C4-2B (cell line): Measurements from ENCODE around the gene ZNF107.
A peak's percentile ranks its signal among the peaks of the same experiment; 100 is the strongest.

Source experiments
- H3K27ac ChIP-seq: fragments of 450-650 bp; 2 replicates; pipeline ENCODE4 v1.5.1; 2017
- ZFX ChIP-seq: fragments of 450-650 bp; IDR thresholded peaks from 2 replicates; pipeline ENCODE4 v1.6.1; 2017
- TF ChIP-seq, protein P1 (sequence below): fragments of 450-650 bp; conservative IDR thresholded peaks from 2 replicates; pipeline ENCODE4 v1.5.1; 2017; ENCODE audit warnings: mild to moderate bottlenecking

The ZNF107 gene

DNA sequence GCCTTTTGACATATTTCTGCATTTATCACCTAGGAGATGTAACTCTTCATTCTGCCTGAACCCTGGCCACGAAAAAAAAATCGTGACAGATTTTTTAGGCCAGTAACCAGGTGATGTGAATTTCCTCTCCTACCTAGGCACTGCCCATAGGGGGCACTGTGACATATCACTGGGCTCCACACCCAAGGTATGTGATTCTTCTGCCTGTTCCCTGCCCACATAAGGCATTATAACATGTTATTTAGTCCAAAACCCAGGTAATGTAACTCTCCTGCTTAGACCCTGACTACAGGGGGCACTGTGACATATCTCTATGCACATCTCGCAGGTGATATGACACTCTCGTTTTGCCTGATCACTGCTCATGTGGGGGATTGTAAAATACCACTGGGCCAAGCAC is 29.5 kb upstream of the ZNF107 start:
- TF ChIP-seq, protein P1, sequence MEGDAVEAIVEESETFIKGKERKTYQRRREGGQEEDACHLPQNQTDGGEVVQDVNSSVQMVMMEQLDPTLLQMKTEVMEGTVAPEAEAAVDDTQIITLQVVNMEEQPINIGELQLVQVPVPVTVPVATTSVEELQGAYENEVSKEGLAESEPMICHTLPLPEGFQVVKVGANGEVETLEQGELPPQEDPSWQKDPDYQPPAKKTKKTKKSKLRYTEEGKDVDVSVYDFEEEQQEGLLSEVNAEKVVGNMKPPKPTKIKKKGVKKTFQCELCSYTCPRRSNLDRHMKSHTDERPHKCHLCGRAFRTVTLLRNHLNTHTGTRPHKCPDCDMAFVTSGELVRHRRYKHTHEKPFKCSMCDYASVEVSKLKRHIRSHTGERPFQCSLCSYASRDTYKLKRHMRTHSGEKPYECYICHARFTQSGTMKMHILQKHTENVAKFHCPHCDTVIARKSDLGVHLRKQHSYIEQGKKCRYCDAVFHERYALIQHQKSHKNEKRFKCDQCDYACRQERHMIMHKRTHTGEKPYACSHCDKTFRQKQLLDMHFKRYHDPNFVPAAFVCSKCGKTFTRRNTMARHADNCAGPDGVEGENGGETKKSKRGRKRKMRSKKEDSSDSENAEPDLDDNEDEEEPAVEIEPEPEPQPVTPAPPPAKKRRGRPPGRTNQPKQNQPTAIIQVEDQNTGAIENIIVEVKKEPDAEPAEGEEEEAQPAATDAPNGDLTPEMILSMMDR = peak; percentile 53
- TF ChIP-seq ZFX = no peak
- H3K27ac ChIP-seq = no peak overlapping the region

DNA sequence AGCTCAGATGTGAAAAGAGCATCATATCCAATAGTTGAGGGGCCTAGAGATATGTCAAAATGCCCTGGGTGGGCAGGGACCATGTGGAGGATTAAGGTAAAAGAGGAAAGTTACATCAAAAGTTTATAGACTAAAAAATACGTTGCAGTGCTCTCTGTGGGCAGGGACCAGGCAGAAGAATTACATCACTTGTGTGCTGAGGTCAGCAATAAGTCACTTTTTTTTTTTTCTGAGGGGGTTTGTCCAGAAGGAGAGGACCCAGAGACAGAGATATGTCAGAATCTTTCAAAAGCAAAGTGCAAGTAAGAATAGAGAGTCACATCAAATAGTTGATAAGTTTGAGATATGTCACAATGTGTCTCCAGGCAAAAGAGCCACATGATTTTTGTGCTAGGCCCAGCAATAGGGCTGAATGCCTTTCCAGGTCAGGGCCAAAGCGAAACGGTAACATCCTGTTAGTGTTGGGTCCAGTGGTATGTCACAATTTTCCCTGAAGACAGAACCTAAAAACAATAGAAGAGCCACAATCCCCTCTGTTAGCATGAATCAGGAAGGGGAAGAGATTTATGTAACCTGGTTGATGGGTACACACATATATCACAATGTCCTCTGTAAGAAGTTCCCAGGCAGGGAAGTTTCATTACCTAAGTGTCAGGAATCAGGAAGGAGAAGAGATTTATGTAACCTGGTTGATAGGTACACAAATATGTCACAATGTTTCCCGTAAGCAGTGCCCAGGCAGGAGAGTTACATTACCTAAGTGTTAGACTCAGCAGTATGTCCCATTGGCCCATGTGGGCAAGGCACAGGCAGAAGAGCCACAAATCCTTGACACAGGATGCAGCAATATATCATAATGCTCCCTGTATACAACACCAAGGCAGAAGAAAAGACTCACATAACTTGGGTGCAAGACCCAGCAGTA is 28.1 kb upstream of the ZNF107 start:
- no peak for TF ChIP-seq ZFX
- TF ChIP-seq, protein P1 = no peak
- H3K27ac ChIP-seq = no peak overlapping the region

GRCh38 chr7:64638822-64639221 is 27.1 kb upstream of the ZNF107 start:
- H3K27ac ChIP-seq = no peak overlapping the region
- TF ChIP-seq ZFX = no peak
- TF ChIP-seq, protein P1 = no peak

- TF ChIP-seq, protein P1 = peak; percentile 13
- no peak for TF ChIP-seq ZFX
- no peak overlapping the region for H3K27ac ChIP-seq
Measured at GRCh38 chr7:64639267-64640001, 26.5 kb upstream of the ZNF107 start.

- TF ChIP-seq, protein P1 = no peak
- TF ChIP-seq ZFX = no peak
- no peak overlapping the region for H3K27ac ChIP-seq
Measured at GRCh38 chr7:64640504-64640903, 25.4 kb upstream of the ZNF107 start.

- no peak for TF ChIP-seq ZFX
- TF ChIP-seq, protein P1 = no peak
- no peak overlapping the region for H3K27ac ChIP-seq
Measured at GRCh38 chr7:64642046-64642445, 23.9 kb upstream of the ZNF107 start.

DNA sequence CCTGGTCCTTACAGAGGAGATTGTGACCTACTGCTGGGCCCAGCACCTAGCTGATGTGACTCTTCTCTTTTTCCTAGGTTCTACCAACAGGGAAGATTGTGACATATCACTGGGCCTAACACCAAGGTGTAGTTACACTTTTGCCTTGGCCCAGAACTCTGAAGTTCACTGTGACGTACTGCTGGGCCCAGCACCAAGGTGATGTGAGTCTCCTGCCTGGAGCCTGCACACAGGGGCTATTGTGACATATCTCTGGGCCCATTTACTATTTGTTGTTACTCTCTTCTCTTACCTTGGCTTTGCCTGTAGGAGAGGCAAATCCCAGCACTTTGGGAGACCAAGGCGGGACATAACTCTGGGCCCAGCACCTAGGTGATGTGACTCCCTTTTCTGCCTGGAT is 23.1 kb upstream of the ZNF107 start:
- H3K27ac ChIP-seq = no peak overlapping the region
- TF ChIP-seq ZFX = no peak
- TF ChIP-seq, protein P1 = no peak
